Measurements from ENCODE around the gene NFKBIB.

Gene NFKBIB

DNA sequence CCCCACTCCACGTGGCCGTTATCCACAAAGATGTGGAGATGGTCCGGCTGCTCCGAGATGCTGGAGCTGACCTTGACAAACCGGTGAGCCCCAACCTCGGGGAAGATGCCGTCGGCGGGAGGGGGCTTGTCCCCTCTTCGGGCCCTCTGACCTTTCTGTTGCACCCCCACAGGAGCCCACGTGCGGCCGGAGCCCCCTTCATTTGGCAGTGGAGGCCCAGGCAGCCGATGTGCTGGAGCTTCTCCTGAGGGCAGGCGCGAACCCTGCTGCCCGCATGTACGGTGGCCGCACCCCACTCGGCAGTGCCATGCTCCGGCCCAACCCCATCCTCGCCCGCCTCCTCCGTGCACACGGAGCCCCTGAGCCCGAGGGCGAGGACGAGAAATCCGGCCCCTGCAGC, 7.5 kb downstream of the NFKBIB start:
- DNase-seq = no peak

DNA sequence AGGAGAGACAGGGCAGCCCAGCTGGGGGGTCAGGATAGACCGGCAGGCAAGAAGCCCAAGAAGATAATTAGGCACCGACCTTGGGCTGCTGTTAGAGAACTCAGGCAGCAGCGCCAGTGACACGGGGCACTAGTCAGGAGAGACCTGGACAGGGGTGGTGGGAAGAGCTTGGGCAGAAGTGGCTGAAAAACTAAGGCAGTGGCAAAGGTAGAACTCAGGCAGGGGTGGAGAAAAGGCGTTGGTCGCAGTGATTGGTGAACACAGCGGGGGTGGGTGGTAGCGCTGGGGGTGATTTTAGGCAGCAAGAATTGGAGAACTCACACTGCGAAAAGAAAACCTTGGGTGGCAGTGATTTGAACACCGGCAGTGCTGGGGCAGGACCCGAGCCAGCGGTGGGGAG, 7.9 kb downstream of the NFKBIB start:
- DNase-seq = no peak

DNA sequence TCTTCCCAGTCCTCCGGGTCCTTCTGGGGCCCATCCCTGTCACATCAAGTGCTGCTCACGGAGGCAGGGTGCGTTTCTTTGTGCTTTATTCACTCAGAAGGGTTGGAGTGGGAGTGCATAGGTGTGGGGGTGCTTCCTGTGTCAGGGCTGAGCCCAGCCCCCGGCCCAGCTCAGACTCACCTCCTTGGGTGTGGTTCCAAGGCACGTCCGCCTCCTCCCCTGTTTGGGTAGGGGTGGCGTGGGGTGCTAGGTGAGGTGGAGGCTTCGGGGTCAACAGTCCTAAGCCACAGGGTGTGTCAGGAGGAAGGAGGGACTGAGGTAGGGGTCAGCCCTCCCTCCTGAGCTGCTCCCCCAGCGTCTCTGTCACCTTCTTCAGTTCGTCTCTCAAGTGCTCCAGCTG, 9.1 kb downstream of the NFKBIB start:
- no peak for DNase-seq

DNA sequence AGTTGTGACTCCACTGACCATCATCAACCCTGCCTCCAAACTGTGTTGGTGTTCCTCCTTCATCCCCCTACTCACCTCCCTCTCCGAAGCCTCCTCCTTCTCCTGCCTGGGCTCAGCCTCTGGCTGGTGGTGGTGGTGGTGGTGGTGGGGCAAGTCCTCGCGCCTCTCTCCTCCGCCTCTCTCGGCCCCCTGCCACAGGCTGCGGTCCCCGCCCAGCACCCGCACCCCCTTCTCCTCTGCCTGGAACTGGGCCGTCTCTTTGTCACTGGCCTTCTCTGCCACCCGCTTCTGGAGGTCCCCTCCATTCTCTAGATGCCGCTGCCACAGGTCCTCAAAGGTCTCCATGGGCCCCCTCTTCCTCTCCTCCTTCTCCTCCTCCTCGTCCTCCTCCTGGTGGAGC, 10.7 kb downstream of the NFKBIB start:
- DNase-seq = peak; percentile 52

DNA sequence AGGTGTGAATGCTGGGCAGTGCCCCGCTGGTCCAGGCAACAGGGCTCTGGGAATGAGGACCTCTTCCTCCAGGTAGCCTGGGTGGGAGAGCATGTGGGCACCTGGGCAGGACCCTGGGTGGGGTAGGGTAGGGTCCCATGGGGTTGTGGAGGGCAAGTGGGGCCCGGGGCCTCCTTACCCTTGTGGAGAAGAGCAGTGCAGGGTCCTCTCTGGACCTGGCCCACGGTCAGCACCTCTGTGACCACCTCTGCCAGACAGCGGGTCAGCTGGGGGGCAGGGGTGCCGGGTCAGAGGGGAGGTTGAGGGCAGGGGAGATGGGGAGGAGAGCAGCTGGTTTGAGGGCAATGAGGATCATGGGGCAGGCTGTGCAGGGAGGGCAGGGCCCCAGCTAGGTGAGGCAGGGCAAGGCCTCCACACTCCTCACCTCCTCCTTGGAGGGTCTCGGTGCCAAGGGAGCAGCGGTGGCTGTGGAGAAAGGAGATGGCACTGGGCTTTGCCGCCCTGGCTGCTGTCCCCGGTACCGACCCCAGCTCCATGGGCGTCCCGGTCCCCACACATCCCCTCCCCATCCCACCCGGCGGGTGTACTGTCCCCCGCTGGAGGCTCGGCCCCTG, 11.7 kb downstream of the NFKBIB start:
- peak; percentile 50 for DNase-seq

DNA sequence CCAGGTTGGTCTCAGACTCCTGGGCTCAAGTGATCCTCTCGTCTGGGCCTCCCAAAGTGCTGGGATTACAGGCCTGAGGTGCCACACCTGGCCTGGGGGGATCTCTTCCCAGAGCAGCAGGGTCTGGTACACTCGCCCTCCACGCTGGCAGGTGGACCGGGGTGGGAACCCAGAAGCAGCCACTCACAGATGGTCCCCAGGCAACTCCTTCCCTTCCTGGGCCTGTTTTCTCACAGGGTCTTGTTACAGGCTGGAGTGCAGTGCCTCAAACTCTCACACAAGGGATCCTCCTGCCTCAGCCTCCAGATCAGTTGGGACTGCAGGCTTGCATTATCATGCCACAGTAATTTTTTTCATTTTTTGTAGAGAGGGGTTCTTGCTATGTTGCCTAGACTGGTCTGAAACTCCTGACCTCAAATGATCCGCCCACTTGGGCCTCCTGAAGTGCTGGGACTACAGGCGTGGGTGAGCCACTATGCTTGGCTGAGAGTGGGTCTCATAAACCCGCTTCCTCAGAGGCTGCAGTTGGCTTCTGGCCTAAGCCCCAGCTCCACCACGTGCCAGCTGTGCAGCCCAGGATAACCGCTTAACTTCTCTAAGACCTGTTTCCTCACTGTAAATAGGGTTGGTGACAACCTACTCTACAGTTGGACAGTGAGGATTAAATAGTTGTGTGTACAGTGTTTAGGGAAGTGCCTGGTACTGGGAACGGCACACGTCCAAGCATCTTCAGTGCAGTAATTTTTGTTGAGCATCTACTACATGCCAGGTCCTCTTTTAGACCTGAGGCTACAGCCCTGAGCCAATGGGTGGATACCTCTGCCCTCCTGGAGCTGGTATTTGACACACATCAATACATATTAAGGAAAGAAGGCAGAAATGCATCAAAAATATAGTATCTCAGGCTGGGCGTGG, 13.1 kb downstream of the NFKBIB start:
- DNase-seq = no peak

DNA sequence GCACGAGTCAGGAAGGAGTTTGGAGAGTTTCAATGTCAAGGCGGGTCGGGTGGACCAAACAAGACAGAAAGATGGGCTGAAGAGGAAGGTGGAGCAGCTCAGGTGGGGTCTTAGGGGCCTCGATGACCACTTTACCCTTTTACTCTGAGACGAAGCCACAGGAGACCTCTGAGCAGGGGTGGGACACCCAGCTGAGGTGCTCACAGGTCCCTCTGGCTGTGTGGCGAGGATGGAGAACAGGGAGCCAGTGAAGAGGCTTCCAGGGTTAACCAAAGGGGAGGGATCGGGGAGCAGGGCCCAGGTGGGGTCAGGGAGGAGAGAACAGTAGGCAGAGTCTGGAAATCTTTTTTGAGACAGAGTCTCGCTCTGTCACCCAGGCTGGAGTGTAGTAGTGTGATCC, 14.2 kb downstream of the NFKBIB start:
- no peak for DNase-seq

DNA sequence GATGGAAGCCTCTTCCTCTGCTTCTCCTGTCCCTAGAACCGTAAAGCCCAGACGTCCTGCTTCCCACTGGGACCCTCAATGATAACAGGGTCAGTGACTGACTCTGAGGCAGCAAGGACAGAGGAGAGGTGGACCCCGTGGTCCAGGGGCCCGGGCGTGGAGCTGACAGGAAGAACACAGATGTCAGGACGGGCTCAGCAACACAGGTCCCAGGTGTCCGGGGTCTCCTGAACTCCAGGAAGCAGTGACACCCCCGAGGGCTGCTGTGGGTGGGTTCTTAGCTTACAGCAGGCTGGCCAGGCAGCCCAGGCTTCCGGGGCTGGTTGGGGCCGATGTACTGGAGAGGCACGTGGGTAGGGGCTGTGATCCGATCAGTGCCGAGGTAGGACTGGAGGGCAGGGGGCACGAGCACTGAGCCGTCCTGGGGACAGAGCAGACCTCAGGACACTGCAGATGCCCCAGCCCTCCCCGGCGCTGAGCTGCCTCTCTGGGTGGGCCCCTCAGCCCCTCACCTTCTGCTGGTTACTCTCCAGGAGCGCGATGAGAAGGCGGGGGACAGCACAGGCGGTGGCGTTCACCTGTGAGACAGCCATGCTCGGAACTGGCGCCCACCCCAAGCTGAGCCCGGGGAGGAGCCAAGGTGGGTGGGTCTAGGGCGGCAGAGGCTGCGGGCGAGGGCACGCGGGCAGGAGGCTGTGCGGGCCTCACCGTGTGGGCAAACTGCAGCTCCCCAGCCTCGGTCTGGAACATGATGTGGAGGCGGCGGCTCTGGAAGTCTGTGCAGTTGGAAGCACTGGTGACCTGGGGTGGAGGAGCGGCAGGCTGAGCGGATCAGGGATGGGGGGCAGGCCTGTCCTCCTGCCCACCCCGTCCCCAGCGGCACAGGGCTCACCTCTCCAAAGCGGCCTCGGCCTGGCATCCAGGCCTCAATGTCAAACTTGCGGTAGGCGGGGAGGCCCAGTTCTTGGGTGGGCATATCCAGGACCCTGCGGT, 15.9 kb downstream of the NFKBIB start:
- peak; percentile 51 for DNase-seq

DNA sequence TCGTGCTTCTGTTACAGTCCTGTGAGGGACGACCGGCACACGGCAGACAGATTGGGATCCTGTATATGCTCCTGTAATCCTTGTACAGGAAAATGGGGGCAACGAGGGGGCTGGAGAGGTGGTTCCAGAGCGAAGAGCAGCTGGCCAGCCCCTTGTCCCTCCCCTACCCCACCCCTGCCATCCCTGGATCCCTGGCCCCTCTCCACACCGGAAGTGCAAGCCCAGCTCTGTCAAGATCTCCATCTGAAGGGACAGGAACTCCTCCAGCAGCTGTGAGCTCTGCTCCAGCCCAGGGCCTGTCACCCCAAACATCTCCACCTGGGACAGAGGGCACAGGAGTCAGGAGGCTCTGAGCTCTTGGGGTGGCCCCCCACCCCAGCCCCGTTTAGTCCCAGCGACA, 17.7 kb downstream of the NFKBIB start:
- DNase-seq = no peak

DNA sequence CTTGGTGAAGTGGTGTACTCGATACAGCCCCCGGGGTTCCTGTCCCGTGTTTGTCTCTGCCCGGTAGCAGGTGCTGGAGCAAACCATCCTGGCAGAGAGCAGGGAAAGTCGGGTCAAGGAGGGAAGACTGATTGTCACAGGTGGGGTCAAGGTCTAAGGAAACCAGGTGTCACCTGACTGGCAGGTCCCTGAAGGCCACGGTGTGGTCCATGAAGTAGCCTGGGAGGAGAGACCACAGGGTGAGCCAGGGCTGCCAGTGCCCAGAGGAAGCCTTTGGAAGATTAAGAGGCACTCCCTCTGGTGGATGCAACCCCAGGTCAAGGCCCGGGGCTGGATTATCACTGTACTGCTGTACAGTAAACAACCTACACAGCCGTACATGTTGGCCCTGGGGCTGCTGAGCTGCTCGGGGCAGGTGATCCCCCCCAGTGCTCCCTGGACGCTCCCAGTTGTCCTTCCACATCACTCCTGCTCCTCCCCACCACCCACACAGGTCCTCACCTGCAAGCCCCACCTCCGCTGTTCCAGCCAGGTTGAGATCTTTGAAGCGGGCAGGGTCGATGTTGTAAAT, 18.2 kb downstream of the NFKBIB start:
- DNase-seq = peak; percentile 67

DNA sequence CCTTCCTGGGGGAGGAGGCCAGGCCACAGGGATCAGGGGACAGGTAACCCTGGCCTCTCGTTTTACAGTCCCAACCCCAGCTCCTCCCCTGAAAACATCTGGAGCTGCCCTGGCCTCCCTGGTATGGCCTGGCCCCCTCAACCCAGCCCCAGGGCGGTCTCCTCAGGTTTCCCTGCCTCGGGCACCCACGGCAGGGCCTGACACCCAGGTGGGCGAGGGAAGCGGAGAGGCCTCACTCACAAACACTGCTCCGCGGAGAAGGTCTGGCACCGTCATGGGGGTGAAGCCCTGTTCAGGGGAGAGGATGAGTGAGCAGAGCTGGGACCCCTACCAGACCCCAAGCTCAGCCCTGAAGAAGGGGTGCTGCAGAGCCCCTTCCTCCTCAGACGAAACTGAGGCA, 18.8 kb downstream of the NFKBIB start:
- DNase-seq = peak; percentile 50

DNA sequence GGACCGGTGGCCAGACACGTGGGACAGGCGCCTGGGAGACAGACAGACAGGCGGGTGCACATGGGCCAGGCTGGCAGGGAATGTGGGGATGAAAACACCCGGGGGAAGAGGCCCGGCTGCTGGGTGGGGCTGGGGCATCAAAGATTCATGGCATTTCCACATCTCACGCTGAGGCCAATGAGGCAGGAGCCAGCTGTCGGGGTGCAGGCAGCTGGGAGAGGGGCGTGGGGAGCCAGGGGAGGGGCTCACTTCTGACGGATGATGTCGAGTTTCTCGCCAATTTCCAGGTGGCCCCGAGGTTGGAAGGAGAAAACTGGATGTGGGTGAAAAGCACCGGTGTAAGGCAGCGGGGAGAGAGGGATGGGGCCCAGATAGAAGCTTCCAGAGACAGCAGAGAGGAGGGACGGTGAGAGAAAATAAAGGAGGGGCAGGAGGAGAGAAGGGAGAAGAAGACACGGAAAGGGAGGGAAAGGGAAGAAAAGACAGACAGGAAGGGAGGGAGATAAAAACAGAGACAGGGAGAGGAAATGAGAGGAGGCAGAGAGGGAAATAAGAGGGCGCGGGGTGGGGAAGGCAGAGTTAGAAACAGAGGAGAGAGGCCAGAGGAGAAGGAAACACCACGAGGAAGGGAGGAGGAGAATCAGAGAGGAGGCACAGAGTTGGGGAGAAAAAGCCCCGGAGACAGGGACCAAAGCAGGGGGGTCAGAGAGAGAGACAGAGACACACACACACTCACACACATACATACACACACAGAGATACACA, 20.2 kb downstream of the NFKBIB start:
- no peak for DNase-seq

DNA sequence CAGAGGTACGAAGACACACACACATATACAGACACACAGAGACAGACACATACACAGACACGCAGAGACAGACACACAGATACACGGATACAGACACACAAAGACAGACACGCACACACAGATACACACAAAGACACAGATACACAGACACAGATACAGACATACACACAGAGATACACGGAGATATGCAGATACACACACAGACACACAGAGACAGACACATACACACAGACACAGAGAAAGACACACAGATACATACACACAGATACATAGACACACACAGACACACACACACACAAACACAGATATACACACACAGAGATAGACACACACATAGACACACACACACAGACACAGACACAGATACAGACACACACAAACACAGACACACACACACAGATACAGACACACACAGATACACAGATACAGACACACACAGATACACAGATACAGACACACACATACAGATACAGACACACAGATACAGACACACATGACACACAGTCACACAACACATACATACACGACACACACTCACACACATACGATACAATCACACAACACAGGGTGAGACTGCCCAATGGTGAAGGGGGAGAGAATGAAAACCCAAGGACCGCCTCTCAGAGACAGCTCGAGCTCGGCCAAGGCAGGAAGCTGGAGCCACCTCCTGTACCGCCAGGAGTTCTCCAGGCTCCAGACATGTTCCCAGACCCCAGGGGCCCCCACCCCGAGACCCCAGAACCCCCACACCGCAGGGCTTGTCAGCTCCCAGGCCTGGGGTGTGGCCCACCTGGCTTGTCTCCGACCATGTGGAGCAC, 21.0 kb downstream of the NFKBIB start:
- no peak for DNase-seq

DNA sequence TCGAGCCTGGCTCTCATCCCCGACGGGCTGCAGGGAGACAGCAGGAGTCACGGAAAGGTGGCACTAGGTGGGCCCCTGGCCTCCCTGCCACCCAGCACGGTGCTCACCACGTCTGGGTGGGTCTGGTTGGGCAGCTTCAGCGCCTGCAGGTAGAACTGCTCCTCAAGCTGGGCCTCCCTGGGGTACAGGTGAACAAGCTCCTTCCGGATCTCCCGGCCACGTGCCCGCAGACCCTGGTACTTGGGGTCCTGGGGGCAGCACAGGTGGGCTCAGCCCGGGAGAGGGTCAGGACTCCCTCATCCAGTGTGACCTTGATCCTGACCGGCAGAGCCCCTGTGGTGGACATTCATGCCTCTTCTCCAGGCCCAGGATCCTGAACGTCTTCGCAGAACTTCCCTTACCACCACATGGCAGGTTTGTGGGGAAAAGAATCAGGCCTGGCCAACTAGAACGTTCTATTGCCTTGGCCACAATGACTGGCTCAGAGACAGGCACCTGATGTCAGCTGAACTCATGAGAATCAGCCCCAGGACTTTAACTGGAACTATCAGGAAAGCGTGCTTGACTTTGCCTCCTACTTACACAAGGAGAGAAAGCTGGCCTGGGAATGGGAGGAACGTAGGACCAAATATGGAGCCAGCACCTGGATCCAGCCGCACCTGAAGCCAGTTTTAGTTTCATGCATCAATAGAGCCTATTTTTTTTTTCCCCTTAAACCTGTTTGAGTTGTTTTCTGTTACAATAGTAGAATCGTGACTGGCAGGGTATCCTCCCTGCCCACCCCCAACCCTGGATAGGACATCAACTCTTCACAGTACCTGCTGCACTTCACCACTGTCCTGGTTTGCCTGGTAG, 21.9 kb downstream of the NFKBIB start:
- no peak for DNase-seq

DNA sequence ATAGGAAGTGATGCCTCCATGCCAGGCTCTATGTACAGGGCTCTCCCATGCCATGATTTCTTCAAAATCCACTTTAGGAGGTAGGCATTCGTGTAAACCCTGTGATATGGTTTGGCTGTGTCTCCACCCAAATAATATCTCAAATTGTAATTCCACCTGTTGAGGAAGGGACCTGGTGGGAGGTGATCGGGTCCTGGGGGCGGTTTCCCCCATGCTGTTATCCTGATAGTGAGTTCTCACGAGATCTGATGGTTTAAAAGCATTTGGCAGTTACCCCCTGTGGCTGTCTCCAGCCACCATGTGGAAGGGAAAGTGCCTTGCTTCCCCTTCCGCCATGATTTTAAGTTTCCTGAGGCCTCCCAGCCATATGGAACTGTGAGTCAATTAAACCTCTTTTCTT, 22.7 kb downstream of the NFKBIB start:
- no peak for DNase-seq

DNA sequence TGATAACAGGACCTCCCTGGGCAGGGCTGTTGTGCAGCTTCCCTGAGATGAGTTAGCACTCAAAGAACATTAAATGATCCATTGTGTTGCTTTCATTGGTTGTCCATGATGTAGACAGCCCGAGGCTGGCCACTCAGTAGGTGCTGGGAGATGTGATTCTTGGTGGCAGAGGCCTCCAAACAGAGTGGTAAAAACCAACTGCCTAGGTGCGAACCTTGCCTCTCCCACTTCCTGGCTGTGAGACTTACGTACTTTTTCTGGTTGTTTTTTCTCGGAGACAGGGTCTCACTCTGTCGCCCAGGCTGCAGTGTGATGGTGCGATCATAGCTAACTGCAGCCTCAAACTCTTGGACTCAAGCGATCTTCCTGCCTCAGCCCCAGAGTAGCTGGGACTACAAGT, 24.6 kb downstream of the NFKBIB start:
- no peak for DNase-seq

DNA sequence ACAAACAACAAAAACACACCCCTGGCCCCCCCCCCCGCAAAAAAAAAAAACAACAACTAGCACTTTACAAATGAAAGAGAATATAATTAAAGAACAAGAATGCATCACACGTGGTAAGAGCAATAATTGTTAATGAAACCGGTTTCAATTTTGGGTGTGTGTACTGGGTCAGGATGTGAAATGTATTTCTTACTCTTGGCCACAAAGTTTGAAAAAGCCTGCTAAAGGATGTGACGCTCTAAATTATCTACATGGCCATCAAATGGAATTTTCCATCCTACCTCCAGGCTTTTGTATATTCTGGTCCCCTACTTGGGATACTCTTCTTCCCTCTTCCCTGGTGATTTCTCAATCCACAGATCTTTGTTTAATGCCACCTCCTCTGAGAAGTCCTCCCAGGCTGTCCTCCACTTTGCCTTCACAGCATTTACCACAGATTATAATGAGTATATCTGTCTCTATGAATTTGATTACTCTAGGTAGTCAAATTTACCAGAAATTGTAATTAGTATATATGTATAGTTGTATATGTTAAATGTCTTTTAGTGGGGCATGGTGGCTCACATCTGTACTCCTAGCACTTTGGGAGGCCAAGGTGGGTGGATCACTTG, 28.7 kb downstream of the NFKBIB start:
- no peak for DNase-seq

DNA sequence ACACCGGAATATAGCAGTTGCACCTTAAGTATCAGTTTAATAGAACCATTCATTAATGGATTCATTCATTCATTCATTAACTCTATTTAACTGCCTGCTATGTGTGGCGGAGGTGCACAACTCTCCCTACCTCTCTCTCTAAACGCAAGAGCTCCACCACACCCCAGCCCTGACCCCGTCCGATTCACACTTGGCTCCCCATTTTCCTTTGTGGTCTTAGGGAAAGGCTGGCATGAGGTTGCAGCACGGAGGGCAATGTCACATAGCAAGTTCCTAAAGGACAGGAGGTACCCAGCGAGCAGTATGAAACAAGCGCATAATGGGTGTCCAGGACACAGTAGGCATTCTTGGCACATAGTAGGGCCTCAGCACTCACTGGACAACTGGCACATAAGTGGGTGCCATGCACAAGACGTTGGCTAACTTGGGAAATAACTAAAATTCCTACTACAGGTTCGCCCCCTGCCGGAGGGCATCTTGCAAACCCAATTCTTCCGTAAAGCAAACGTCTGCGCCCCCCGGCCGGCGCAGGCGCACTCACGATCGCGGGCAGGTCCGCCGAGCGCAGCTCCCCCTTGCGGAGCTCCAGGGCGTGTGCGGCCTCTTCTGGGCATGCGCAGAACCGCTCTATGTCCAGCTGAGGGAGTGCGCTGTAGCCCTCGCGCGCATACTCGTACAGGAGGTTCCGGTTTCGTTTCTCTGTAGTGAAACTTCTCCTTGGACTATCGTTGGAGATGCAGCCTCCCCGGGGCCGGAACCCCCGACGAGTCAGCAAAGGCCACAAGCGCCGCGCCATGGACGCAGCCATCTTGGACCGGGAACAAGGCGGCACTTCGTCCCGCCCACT, 30.4 kb downstream of the NFKBIB start, which contains the start of gene SARS2:
SARS2 (minus strand) TSS at position 835 of the 847 bp plus-strand sequence; CDS start at position 808, 27 bp downstream.
- peak; percentile 95 for DNase-seq
